Measurements from ENCODE around the gene PCDHGB4. TPM values are rescaled to one million over a fixed set of nuclear protein-coding genes. Genes with fewer than 3 reads are reported as not detected.

PCDHGB4 gene
- total RNA-seq, 2 experiments from 2014 or later: 6.9 to 9.3 TPM

Other genes starting within 250 kb of the PCDHGB4 start
Only the 30 nearest of the 37 such genes appear.
- gene PCDHB9, start 200.5 kb upstream of the PCDHGB4 start, total RNA-seq (2014; rRNA removed; shearing (Covaris generic)): 0.06 TPM in 1 of 2 replicates, not detected in the other
- gene PCDHB9, start 200.5 kb upstream of the PCDHGB4 start, total RNA-seq (2022): 0.33 TPM in 1 of 2 replicates, not detected in the other
- 0.08 TPM in 1 of 2 replicates, not detected in the other for gene PCDHB10, start 195.3 kb upstream of the PCDHGB4 start, total RNA-seq (2014; rRNA removed; shearing (Covaris generic))
- not detected in 2 replicates for gene PCDHB10, start 195.3 kb upstream of the PCDHGB4 start, total RNA-seq (2022)
- not detected in 2 replicates for gene PCDHB11, start 188.1 kb upstream of the PCDHGB4 start, total RNA-seq (2014; rRNA removed; shearing (Covaris generic))
- not detected in 2 replicates for gene PCDHB11, start 188.1 kb upstream of the PCDHGB4 start, total RNA-seq (2022)
- gene PCDHB12, start 179.0 kb upstream of the PCDHGB4 start, total RNA-seq (2014; rRNA removed; shearing (Covaris generic)): not detected in 2 replicates
- gene PCDHB12, start 179.0 kb upstream of the PCDHGB4 start, total RNA-seq (2022): not detected in 2 replicates
- gene PCDHB13, start 173.8 kb upstream of the PCDHGB4 start, total RNA-seq (2014; rRNA removed; shearing (Covaris generic)): 0.22 TPM in 1 of 2 replicates, not detected in the other
- gene PCDHB13, start 173.8 kb upstream of the PCDHGB4 start, total RNA-seq (2022): not detected in 2 replicates
- gene PCDHB14, start 164.4 kb upstream of the PCDHGB4 start, total RNA-seq (2014; rRNA removed; shearing (Covaris generic)): 0.22 TPM in 1 of 2 replicates, not detected in the other
- gene PCDHB14, start 164.4 kb upstream of the PCDHGB4 start, total RNA-seq (2022): not detected in 2 replicates
- gene PCDHB15, start 142.3 kb upstream of the PCDHGB4 start, total RNA-seq (2014; rRNA removed; shearing (Covaris generic)): not detected in 2 replicates
- not detected in 2 replicates for gene PCDHB15, start 142.3 kb upstream of the PCDHGB4 start, total RNA-seq (2022)
- 0.16 and 0.95 TPM in 2 replicates for gene SLC25A2, start 83.6 kb upstream of the PCDHGB4 start, total RNA-seq (2014; rRNA removed; shearing (Covaris generic))
- 0.70 and 1.6 TPM in 2 replicates for gene SLC25A2, start 83.6 kb upstream of the PCDHGB4 start, total RNA-seq (2022)
- gene TAF7, start 66.9 kb upstream of the PCDHGB4 start, total RNA-seq (2014; rRNA removed; shearing (Covaris generic)): 115 and 126 TPM in 2 replicates
- 103 and 113 TPM in 2 replicates for gene TAF7, start 66.9 kb upstream of the PCDHGB4 start, total RNA-seq (2022)
- gene PCDHGA1, start 57.2 kb upstream of the PCDHGB4 start, total RNA-seq (2014; rRNA removed; shearing (Covaris generic)): 1.3 and 1.8 TPM in 2 replicates
- 1.7 and 1.9 TPM in 2 replicates for gene PCDHGA1, start 57.2 kb upstream of the PCDHGB4 start, total RNA-seq (2022)
- gene PCDHGA2, start 48.9 kb upstream of the PCDHGB4 start, total RNA-seq (2014; rRNA removed; shearing (Covaris generic)): 0.19 and 0.51 TPM in 2 replicates
- gene PCDHGA2, start 48.9 kb upstream of the PCDHGB4 start, total RNA-seq (2022): 0.74 and 1.1 TPM in 2 replicates
- gene PCDHGA3, start 43.9 kb upstream of the PCDHGB4 start, total RNA-seq (2014; rRNA removed; shearing (Covaris generic)): 0.21 and 0.25 TPM in 2 replicates
- gene PCDHGA3, start 43.9 kb upstream of the PCDHGB4 start, total RNA-seq (2022): 0.36 and 0.65 TPM in 2 replicates
- 2.8 and 4.1 TPM in 2 replicates for gene PCDHGB1, start 37.6 kb upstream of the PCDHGB4 start, total RNA-seq (2014; rRNA removed; shearing (Covaris generic))
- gene PCDHGB1, start 37.6 kb upstream of the PCDHGB4 start, total RNA-seq (2022): 2.8 and 3.0 TPM in 2 replicates
- gene PCDHGA4, start 32.7 kb upstream of the PCDHGB4 start, total RNA-seq (2014; rRNA removed; shearing (Covaris generic)): 1.9 and 3.5 TPM in 2 replicates
- gene PCDHGA4, start 32.7 kb upstream of the PCDHGB4 start, total RNA-seq (2022): 1.8 and 1.9 TPM in 2 replicates
- 8.3 and 9.3 TPM in 2 replicates for gene PCDHGB2, start 27.7 kb upstream of the PCDHGB4 start, total RNA-seq (2014; rRNA removed; shearing (Covaris generic))
- gene PCDHGB2, start 27.7 kb upstream of the PCDHGB4 start, total RNA-seq (2022): 9.2 and 10.9 TPM in 2 replicates
- 5.2 and 6.1 TPM in 2 replicates for gene PCDHGA5, start 23.5 kb upstream of the PCDHGB4 start, total RNA-seq (2014; rRNA removed; shearing (Covaris generic))
- 4.6 and 4.9 TPM in 2 replicates for gene PCDHGA5, start 23.5 kb upstream of the PCDHGB4 start, total RNA-seq (2022)
- 3.5 and 5.8 TPM in 2 replicates for gene PCDHGB3, start 17.5 kb upstream of the PCDHGB4 start, total RNA-seq (2014; rRNA removed; shearing (Covaris generic))
- 6.1 and 6.3 TPM in 2 replicates for gene PCDHGB3, start 17.5 kb upstream of the PCDHGB4 start, total RNA-seq (2022)
- 6.3 and 7.2 TPM in 2 replicates for gene PCDHGA6, start 13.8 kb upstream of the PCDHGB4 start, total RNA-seq (2014; rRNA removed; shearing (Covaris generic))
- 5.5 and 6.2 TPM in 2 replicates for gene PCDHGA6, start 13.8 kb upstream of the PCDHGB4 start, total RNA-seq (2022)
- gene PCDHGA7, start 5.0 kb upstream of the PCDHGB4 start, total RNA-seq (2014; rRNA removed; shearing (Covaris generic)): 4.7 and 6.4 TPM in 2 replicates
- gene PCDHGA7, start 5.0 kb upstream of the PCDHGB4 start, total RNA-seq (2022): 5.6 TPM in 2 replicates
- 5.0 and 5.3 TPM in 2 replicates for gene PCDHGA8, start 4.9 kb downstream of the PCDHGB4 start, total RNA-seq (2014; rRNA removed; shearing (Covaris generic))
- 3.8 and 4.7 TPM in 2 replicates for gene PCDHGA8, start 4.9 kb downstream of the PCDHGB4 start, total RNA-seq (2022)
- gene PCDHGB5, start 10.2 kb downstream of the PCDHGB4 start, total RNA-seq (2014; rRNA removed; shearing (Covaris generic)): 3.8 and 5.1 TPM in 2 replicates
- gene PCDHGB5, start 10.2 kb downstream of the PCDHGB4 start, total RNA-seq (2022): 7.1 and 8.6 TPM in 2 replicates
- 3.7 and 5.9 TPM in 2 replicates for gene PCDHGA9, start 15.1 kb downstream of the PCDHGB4 start, total RNA-seq (2014; rRNA removed; shearing (Covaris generic))
- gene PCDHGA9, start 15.1 kb downstream of the PCDHGB4 start, total RNA-seq (2022): 5.2 and 5.7 TPM in 2 replicates
- gene PCDHGB6, start 20.3 kb downstream of the PCDHGB4 start, total RNA-seq (2014; rRNA removed; shearing (Covaris generic)): 3.2 and 4.7 TPM in 2 replicates
- gene PCDHGB6, start 20.3 kb downstream of the PCDHGB4 start, total RNA-seq (2022): 4.1 and 4.5 TPM in 2 replicates
- gene PCDHGA10, start 25.3 kb downstream of the PCDHGB4 start, total RNA-seq (2014; rRNA removed; shearing (Covaris generic)): 2.7 and 4.9 TPM in 2 replicates
- 3.4 and 3.9 TPM in 2 replicates for gene PCDHGA10, start 25.3 kb downstream of the PCDHGB4 start, total RNA-seq (2022)
- gene PCDHGB7, start 30.0 kb downstream of the PCDHGB4 start, total RNA-seq (2014; rRNA removed; shearing (Covaris generic)): 3.3 and 3.9 TPM in 2 replicates
- 4.5 and 5.4 TPM in 2 replicates for gene PCDHGB7, start 30.0 kb downstream of the PCDHGB4 start, total RNA-seq (2022)
- gene PCDHGA11, start 33.4 kb downstream of the PCDHGB4 start, total RNA-seq (2014; rRNA removed; shearing (Covaris generic)): 4.8 and 6.8 TPM in 2 replicates
- gene PCDHGA11, start 33.4 kb downstream of the PCDHGB4 start, total RNA-seq (2022): 3.4 and 4.1 TPM in 2 replicates
- gene PCDHGA12, start 42.8 kb downstream of the PCDHGB4 start, total RNA-seq (2014; rRNA removed; shearing (Covaris generic)): 2.6 and 3.9 TPM in 2 replicates
- 3.0 and 3.4 TPM in 2 replicates for gene PCDHGA12, start 42.8 kb downstream of the PCDHGB4 start, total RNA-seq (2022)
- gene PCDHGC3, start 88.3 kb downstream of the PCDHGB4 start, total RNA-seq (2014; rRNA removed; shearing (Covaris generic)): 20.4 and 27.2 TPM in 2 replicates
- gene PCDHGC3, start 88.3 kb downstream of the PCDHGB4 start, total RNA-seq (2022): 59.7 and 60.0 TPM in 2 replicates
- 6.3 and 8.4 TPM in 2 replicates for gene PCDHGC4, start 97.3 kb downstream of the PCDHGB4 start, total RNA-seq (2014; rRNA removed; shearing (Covaris generic))
- gene PCDHGC4, start 97.3 kb downstream of the PCDHGB4 start, total RNA-seq (2022): 6.4 and 7.0 TPM in 2 replicates
- gene PCDHGC5, start 101.4 kb downstream of the PCDHGB4 start, total RNA-seq (2014; rRNA removed; shearing (Covaris generic)): 3.0 and 4.4 TPM in 2 replicates
- 5.0 and 5.4 TPM in 2 replicates for gene PCDHGC5, start 101.4 kb downstream of the PCDHGB4 start, total RNA-seq (2022)